Rectal smooth muscle tissue (tissue), 1 donor: ENCODE measurements around the gene NKIRAS1.
"Not testable (repeated sequence)": the region's sequence is repeated elsewhere in the genome, so short reads cannot be mapped to it uniquely, and the experiment has no call there.

Source experiments
- H3K27ac ChIP-seq: one replicate; pipeline ENCODE4 v1.7.0; 2013; ENCODE audit warnings: low read depth, low read length, inconsistent platforms
- H3K27me3 ChIP-seq: one replicate; pipeline ENCODE4 v1.7.0; 2013; ENCODE audit warnings: low read length; ENCODE audit not compliant: control insufficient read depth, insufficient read depth
- H3K36me3 ChIP-seq: one replicate; pipeline ENCODE4 v1.7.0; 2013; ENCODE audit warnings: low read length; ENCODE audit not compliant: control insufficient read depth, insufficient read depth
- H3K4me1 ChIP-seq: one replicate; pipeline ENCODE4 v1.7.0; 2013; ENCODE audit warnings: low read length; ENCODE audit not compliant: control insufficient read depth, insufficient read depth
- H3K4me3 ChIP-seq: one replicate; pipeline ENCODE4 v1.7.0; 2013; ENCODE audit warnings: low read length
- H3K9ac ChIP-seq: one replicate; pipeline ENCODE4 v1.7.0; 2013; ENCODE audit warnings: low read length

Gene NKIRAS1

GRCh38 chr3:23873941-23874340 is 42.8 kb downstream of the NKIRAS1 start:
- H3K27me3 ChIP-seq, result no peaks in the 10 kb centered on the region
- H3K36me3 ChIP-seq, result no peaks in the 10 kb centered on the region
- H3K9ac ChIP-seq, result no peak overlapping the region
- H3K27ac ChIP-seq, result no peak overlapping the region
- no peaks in the 10 kb centered on the region for H3K4me1 ChIP-seq
- no peak overlapping the region for H3K4me3 ChIP-seq

DNA sequence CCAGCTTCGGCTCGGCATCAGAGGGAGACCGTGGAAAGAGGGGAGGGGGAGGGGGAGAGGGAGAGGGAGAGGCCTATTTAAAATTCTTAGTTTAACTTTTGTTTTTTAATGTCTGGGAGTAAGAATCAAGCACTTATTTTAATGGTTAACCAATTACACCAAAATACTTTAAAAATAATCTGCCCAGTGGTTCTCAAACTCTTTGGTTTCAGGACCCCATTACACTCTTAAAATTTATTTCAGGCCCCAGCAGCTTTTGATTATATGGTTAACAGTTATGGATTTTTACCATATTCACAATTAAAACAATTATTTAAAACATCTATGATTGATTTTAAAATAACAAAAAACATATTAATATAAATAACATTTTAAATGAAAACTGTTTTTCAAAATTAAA is 44.5 kb downstream of the NKIRAS1 start:
- Histone ChIP-seq H3K27ac (no peak overlapping the region), H3K27me3 (no peaks in the 10 kb centered on the region), H3K9ac (no peak overlapping the region), H3K4me3 (no peak overlapping the region), H3K4me1 (no peaks in the 10 kb centered on the region), H3K36me3 (no peaks in the 10 kb centered on the region)

DNA sequence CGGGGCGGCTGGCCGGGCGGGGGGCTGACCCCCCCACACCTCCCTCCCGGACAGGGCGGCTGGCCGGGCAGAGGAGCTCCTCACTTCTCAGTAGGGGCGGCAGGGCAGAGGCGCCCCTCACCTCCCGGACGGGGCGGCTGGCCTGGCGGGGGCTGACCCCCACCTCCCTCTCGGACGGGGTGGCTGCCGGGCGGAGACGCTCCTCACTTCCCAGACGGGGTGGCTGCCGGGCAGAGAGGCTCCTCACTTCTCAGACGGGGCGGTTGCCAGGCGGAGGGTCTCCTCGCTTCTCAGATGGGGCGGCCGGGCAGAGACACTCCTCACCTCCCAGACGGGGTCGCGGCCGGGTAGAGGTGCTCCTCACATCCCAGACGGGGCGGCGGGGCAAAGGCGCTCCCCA is 45.4 kb downstream of the NKIRAS1 start:
- H3K27ac ChIP-seq, H3K9ac ChIP-seq, H3K36me3 ChIP-seq, H3K4me3 ChIP-seq, H3K27me3 ChIP-seq, H3K4me1 ChIP-seq: not testable (repeated sequence)

- not testable (repeated sequence) for H3K36me3 ChIP-seq, H3K9ac ChIP-seq, H3K27me3 ChIP-seq, H3K27ac ChIP-seq, H3K4me3 ChIP-seq
- peaks cover 11% of the 10 kb centered on the region for H3K4me1 ChIP-seq
Measured at GRCh38 chr3:23870663-23871043, 46.1 kb downstream of the NKIRAS1 start.

DNA sequence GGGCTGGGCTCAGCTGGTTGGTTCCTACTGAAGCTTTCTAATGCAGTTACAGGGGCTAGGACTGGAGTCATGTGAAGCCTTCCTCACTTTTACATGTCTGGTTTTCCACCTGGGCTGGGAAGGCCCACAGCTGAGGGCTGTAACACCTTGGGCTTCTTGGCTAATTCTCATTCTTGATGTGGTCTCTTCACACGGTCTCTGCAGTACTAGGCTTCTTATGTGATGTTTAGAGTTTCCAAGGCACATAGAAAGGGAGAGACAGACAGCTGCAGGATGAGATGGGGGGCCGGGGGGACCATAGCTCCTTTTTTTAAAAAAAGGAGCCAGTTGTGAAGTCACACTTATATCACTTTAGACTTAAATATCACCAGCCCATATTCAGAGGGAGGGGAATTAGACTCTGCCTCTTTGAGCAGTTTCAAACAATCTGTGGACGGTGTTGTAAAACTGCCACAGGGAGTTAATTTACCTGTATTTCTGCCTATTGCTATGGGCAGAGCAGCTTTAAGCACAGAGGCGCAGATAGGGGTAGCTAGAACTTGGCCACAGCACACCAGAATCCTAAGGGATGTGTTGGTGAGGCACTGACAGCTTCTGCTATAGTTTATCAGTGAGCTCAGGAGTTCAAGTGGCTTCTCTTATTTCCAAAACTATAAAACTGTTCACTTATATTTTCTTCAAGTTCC is 46.7 kb downstream of the NKIRAS1 start:
- H3K9ac ChIP-seq, result no peak overlapping the region
- no peaks in the 10 kb centered on the region for H3K36me3 ChIP-seq
- no peaks in the 10 kb centered on the region for H3K27me3 ChIP-seq
- H3K4me3 ChIP-seq, result no peak overlapping the region
- H3K27ac ChIP-seq, result no peak overlapping the region
- peaks cover 16% of the 10 kb centered on the region for H3K4me1 ChIP-seq

- no peak overlapping the region for H3K9ac ChIP-seq
- H3K36me3 ChIP-seq, result no peaks in the 10 kb centered on the region
- no peaks in the 10 kb centered on the region for H3K27me3 ChIP-seq
- no peak overlapping the region for H3K4me3 ChIP-seq
- peaks cover 19% of the 10 kb centered on the region for H3K4me1 ChIP-seq
- no peak overlapping the region for H3K27ac ChIP-seq
Measured at GRCh38 chr3:23867838-23868237, 49.0 kb downstream of the NKIRAS1 start.

DNA sequence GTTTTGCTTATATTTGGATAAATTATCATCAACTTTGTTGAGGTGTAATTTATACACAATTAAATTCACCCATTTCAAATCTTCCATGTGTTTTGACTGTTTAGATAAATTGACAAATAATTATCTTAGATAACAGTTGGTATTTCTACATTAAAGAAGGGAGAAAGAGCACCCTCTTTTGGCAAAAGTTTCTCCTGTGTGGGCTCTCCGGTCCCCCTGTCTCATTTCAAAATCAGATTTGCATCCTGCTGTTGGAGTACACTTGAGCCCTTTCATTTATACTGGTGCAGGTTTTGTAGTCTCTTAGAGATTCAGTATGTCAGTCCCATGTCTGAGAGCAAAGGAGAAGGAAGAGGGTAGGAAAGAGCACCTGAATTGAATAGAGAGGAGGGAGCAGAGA is 49.4 kb downstream of the NKIRAS1 start:
- Histone ChIP-seq H3K4me3 (no peak overlapping the region), H3K27ac (no peak overlapping the region), H3K36me3 (no peaks in the 10 kb centered on the region), H3K9ac (no peak overlapping the region), H3K27me3 (no peaks in the 10 kb centered on the region), H3K4me1 (peaks cover 19% of the 10 kb centered on the region)

DNA sequence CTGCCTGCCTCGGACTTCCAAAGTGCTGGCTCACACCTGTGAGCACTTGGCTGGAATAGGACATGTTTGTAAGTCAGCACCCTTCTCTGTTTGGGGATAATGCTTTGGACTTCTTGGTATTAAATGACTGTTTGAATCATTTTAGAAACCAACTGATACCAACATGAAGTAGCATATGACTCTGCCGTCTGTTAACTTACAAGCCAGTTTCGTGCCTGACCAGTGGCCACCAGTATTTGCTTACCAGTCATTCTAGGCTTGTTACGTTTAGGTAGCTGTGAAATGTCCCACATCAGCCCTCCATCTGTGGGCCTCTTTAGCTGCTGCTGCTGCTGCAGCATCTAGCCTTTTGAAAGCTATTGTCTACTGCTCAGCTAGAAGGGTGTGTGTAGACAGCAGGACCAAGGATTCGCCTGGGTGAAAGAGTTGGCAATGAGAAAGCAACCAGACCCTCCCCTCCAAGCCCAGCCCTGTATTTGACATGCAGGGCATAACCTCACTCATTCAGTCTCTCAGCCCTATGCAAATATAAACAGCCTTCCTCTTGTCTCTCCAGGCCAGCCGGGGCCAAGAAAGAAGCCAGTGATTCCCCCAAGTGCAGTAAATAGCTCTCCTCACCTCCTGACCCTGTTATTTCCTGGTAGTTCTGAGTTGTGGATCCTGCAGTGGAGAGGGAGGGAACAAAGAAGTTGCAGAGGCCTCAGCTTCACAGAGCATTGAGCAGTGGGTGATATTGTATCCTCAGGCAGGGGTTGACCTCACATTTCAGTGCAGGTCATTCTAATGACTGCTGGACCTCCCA is 51.0 kb downstream of the NKIRAS1 start:
- no peak overlapping the region for H3K27ac ChIP-seq
- H3K4me3 ChIP-seq, result no peak overlapping the region
- no peaks in the 10 kb centered on the region for H3K36me3 ChIP-seq
- peaks cover 19% of the 10 kb centered on the region for H3K4me1 ChIP-seq
- no peak overlapping the region for H3K9ac ChIP-seq
- no peaks in the 10 kb centered on the region for H3K27me3 ChIP-seq

GRCh38 chr3:23864931-23865330 is 51.9 kb downstream of the NKIRAS1 start:
- no peak overlapping the region for H3K27ac ChIP-seq
- no peaks in the 10 kb centered on the region for H3K36me3 ChIP-seq
- no peak overlapping the region for H3K4me3 ChIP-seq
- H3K27me3 ChIP-seq, result no peaks in the 10 kb centered on the region
- H3K9ac ChIP-seq, result no peak overlapping the region
- H3K4me1 ChIP-seq, result peaks cover 19% of the 10 kb centered on the region

- no peak overlapping the region for H3K9ac ChIP-seq
- H3K27ac ChIP-seq, result no peak overlapping the region
- H3K27me3 ChIP-seq, result no peaks in the 10 kb centered on the region
- no peaks in the 10 kb centered on the region for H3K36me3 ChIP-seq
- peaks cover 27% of the 10 kb centered on the region for H3K4me1 ChIP-seq
- no peak overlapping the region for H3K4me3 ChIP-seq
Measured at GRCh38 chr3:23863060-23863459, 53.7 kb downstream of the NKIRAS1 start.

- Histone ChIP-seq H3K27ac (no peak overlapping the region), H3K27me3 (no peaks in the 10 kb centered on the region), H3K4me3 (no peak overlapping the region), H3K36me3 (no peaks in the 10 kb centered on the region), H3K4me1 (peaks cover 27% of the 10 kb centered on the region), H3K9ac (no peak overlapping the region)
Measured at GRCh38 chr3:23861689-23862088, 55.1 kb downstream of the NKIRAS1 start.

- Histone ChIP-seq H3K27ac (no peak overlapping the region), H3K9ac (no peak overlapping the region), H3K27me3 (no peaks in the 10 kb centered on the region), H3K4me3 (no peak overlapping the region), H3K36me3 (no peaks in the 10 kb centered on the region), H3K4me1 (peaks cover 9% of the 10 kb centered on the region)
Measured at GRCh38 chr3:23859839-23860382, 56.9 kb downstream of the NKIRAS1 start.
